NCI-H226 (cell line): ENCODE results near the gene SLC13A3.

ENCODE experiments used
- DNase-seq: peaks from one replicate; pipeline ENCODE4 v3.0.0-alpha.2; 2015

The SLC13A3 gene

DNA sequence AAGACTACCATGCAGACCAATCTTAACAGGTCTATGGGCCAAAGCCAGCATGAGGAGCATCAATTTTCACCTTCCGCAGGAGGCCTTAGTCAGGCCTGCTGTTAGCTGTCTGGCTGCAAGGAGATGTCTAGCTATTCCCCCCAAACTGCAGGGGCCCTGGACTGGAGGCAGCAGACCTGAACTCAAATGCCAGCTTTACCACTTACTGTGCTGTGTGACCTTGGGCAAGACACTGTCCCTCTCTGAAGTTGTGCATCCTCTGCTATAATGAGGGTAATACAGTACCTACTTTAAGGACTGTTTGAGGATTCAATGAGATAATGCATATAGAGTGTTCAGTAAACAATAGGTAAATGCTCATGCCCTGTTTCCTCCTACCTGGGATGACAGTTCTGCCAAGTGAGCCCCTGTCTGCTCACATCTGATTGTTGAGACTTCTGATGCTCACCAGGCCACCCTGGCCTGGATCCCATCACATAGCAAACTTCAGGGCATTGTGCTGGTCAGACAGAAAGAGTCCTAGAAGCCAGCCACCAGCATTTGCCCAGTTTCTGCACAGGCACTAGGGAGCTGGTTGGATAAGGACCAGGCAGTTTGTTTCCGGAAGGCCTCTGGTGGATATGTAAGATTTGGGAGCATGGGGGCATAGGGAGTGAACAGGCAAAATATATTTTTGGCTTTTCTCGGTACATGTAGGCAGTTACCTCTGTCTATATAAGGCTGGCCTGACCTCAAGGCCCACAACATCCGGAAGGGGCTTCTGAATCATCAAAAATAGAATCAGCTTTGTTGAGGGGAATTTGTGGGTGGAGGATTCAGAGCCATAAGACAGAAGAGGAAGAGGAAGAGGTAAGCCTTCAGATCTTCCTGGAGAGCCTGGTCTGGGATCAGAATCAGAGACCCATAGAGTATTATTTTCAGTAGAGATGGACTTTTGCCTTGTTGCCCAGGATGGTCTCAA is 98.5 kb downstream of the SLC13A3 start:
- no peak for DNase-seq

DNA sequence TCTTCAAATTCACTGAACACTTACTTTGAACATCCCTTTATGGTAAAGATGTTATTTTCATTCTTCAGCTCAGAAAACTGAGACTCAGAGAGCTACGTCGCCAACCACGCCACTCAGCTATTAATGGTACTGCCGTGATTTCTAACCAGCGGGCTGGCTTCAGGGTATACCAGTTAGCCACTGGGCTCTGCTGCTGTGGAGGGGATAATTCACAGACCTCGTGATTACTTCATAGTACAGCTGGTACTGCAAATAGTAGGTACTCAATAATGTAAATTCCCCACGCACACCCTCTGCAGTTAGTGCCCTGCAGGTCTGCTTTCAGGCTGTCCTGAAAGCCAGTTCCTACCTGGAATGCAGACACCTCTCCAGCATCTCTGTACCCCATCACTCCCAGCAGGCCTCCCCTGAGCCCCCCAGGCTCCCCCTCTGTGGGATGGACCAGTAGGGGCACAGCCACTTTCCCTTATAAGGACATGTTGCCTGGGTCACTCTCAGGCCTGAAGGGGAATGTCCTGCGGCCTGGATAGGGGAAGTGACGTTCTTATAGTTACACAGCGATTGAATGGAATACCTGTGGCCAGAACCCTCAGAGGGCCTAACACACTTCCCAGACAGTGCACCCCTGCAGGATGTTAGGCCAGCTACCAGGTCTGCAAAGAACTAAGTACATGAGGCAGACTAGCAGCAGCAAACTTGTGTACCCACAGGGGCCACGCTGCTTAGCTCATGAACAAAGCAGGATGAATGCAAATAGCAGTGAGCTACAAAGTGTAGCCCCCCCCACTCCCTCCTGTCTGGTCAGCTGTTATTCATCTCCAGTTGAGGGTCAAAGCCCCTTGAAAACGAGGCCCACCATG is 99.5 kb downstream of the SLC13A3 start:
- no peak for DNase-seq

DNA sequence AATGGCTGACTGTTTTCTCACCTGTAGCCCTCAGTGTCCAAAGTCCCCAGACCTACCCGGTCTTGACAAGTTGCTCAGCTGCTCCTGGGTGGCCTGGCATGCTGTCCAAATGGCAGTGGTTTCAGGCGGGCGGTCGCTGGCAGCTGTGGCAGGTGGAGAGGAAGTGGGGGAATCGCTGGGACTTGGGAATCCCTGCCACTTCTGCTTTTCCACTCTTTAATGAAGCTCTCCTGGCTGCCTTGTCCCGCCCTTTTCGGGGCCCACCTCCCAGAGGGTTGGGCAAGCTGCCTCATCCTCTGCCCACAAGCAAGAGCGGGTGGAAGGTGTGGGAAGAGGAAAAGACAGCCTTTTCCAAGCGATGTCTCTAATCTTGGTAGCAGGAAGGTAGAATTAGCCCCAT is 100.8 kb downstream of the SLC13A3 start, which contains the start of gene OCSTAMP:
TSS of gene OCSTAMP (minus strand) at position 194 of the 400 bp plus-strand sequence. CDS start at position 100, 94 bp downstream.
- DNase-seq, result no peak

DNA sequence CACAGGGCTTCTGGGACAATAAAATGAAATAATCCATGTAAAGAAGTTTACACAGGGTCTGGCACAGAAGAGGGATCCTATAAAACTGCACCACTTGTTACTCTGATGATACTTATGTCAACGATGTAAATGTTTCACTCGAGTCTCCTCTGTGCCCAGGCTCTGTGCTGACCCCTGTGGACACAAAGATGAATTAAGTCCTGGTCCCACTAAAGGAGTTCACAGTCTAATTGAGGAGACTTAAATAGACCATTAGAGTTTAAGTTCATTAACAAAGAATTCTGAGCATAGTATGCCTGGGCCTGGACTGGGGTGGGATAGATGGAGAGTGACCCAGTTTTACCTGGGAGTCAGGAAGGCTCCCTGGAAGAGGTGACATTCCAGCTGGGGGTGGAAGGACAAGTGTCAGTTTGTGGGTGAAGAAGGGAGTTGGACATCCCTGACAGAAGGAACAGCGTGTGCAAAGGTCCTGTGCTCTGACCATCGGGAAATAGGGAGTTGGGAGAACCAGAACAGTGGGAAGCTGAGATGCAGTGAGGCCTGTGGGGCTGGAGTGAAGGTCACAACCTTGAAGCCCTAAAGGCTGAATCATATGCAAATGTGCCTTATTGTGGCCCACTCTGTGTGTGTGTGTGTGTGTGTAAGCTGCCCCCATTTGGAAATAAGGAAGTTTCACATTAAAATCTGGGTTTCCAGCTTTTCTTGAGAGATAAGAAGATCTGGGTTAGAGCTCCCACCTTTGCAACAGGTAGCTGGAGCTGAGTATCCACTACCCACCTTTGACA is 101.9 kb downstream of the SLC13A3 start:
- DNase-seq, result no peak

DNA sequence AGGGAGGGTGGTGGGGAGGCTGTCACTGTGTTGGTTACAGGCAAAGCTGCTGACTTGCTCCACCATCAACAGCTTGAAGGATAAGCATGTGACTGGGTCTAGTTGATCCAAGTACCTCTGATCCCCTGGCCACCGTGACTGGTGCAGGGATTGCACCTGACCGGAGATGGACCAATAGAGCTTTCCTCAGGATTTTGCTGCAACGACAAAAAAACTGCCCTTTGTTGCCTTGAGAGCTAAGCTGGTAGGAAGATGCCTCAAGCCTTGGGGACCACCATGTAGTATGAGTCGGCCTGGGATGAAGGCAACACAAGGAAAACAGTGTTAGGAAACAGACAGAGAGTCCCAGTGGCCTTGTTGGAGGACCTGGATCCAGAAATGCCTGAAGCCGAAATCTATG is 102.6 kb downstream of the SLC13A3 start:
- DNase-seq, result no peak

DNA sequence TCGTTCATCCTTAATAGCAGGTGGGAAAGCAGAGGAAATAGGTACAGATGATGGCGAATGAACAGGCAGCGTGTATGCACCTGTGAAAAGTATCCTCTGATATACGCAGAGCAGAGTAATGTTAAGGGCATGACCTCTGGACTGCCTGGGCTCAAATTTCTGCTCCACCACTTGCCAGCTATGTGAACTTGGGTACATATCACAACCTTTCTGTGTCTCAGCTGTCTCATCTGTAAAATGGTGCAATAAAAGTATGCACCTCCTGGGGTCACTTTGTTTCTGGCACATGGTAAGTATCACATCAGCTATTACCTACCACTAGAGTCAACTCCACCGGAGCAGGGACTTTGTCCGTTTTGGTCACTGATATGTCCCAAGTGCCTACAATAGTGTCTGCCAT is 103.3 kb downstream of the SLC13A3 start:
- DNase-seq, result no peak

DNA sequence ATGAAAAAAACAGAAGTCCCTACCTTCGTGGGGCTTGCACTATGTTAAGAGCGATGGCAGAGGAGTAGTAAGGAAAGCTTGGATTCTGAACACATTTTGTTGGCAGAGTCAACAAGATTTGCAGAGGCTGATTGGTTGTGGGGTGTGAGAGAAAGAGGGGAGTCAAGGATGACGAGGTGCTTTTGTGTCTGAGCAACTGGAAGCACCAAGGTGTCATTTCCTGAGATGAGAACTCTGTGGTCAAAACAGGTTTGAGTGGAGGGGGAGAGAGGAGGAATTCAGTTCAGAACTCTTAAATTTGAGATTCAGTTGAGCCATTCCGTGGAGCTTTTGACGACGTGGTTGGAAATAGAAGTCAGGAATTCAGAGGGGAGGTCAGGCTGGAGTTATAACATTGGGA is 104.3 kb downstream of the SLC13A3 start:
- DNase-seq, result no peak

DNA sequence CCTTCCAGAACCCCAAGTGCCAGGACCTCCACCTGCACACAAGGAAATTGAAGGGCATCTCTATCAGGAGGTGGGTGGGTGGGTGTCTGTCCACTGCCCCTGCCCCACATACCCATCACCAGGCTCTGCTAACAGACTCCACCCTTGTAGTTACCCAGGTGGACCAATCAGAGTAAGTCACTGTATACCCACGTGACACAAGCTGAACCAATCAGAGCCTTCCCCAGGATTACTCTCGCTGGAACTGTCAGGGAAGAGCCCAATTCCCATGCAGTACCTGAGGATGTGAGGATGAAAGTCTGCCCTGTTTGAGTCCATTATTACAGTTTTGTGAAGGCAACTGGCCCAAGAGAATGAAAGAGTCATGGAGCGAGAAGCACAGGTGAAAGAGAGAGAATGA is 105.0 kb downstream of the SLC13A3 start:
- DNase-seq, result no peak

DNA sequence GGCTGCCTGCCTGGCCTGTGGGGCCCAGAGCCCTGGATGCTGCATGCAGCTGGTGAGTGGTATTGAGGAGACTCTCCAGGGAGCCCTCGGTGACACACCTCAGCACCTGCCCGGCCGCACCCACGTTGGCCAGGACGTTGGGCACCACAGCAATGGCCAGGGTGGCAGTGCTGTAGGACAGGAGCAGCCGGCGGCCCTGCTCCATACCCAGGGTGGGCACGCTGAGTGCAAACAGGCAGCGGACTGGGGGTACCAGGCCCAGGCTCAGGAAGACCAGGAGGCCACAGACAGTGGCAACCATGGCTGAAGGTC is 105.5 kb downstream of the SLC13A3 start:
- DNase-seq, result no peak

DNA sequence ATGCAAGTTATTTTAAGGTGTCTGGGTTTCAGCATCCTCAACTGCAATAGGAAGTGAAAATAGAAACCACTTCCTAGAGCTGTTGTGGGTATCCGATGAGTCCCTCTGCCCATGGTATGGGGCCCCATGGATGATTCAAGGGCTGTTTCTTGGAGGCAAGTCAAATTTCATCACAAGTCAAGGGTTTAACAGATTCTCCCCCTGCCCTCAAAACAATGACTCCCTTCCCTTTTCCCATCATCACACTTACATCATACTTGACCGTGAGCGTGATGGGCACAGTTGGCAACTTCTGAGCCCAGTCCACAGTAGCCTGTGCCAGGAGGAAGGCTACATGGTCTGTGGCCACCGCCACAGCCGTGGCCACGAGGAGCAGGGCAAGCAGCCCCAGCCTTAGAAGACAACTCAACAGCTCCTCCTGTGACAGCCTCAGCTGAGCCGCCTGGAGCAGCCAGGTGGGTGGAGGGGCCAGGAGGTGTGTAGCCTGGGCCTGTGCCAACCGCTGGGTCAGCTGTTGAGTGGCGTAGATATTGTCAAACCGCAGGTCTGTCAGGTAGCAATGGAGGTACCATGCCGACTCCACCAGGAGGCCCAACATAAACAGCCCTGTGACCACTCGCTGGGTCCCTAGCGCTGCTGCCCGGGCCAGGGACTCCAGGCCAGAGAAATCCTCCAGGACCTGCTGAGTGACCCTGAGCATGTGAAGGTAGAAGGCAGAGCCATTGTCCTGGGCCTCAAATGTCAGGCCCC is 106.0 kb downstream of the SLC13A3 start:
- no peak for DNase-seq

DNA sequence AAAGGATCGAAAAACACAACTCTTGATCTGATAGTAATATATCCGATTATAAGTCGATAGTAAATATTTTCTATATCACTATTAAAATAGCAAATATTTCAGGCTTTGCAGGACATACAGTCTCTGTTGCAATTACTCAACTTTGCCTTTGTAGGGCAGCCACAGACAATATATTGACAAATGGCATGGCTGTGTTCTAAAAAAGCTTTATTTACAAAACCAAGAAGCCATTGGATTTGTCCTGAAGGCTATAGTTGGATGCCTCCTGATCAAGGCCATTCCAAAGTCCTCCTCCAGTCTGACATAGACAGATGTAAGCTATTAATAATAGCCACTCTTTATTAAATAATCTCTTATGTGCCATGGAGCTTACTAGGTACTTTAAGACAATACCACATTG is 106.7 kb downstream of the SLC13A3 start:
- DNase-seq, result no peak

DNA sequence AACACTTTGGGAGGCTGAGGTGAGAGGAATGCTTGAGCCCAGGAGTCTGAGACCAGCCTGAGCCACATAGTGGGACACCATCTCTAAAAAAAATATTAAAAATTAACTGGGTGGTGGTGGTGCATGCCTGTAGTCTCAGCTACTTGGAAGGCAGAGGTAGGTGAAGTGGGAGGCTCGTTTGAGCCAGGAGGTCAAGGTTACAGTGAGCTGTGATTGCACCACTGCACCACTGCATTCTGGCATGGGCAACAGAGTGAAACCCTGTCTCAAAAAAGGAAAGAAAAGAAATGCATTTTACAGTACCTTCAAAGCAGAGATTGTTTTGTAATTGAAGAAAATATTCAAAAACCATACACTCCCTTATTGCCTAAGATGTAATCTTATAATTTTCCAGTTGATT is 107.3 kb downstream of the SLC13A3 start:
- no peak for DNase-seq

DNA sequence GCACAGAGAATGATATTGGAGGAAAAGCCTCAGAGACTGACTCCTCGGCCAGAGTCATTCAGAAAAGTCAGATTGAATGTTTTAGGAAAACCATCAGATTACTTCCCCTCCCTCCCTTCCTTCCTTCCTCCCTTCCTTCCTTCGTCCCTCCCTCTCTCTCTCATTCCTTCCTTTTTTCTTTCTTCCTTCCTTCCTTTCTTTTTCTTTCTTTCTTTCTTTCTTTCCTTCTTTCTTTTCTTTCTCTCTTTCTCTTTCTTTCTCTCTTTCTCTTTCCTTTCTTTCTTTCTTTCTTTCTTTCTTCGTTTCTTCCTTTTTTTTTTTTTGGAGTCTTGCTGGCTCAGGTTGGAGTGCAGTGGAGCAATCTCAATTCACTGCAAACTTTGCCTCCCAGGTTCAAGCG is 108.2 kb downstream of the SLC13A3 start:
- no peak for DNase-seq

DNA sequence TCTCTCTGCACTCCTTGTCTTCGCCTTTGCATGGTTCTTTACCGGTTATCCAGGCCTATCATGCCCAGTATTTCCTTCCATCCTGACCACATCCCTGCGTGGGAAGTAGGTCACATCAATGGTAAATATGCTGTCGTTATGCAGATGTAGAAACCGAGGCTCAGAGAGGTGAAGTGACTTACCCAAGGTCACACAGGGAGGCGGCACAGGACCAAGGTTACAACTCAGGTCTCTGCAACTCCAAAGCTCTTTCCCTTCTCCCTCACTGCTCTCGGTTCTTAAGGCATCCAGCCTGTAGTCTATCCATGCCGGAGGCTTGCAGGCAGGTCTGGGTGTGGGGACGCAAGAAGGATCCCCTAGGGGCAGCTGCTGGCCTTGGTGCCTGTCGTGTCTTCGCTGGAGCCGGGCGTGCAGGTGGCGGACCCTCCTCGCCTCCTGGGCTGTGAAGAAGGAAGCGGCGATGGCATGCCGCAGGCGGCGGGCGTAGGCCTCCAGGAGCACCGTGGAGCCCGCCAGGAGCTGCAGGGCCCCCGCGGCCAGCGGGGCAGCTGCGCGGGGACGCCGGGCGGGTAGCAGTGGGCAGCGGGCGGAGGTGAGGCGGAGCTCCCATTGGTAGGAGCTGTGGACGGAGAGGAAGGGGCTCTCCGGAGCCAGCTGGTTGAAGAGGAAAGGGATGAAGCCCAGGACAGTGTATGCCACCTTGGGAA is 109.9 kb downstream of the SLC13A3 start:
- no peak for DNase-seq

DNA sequence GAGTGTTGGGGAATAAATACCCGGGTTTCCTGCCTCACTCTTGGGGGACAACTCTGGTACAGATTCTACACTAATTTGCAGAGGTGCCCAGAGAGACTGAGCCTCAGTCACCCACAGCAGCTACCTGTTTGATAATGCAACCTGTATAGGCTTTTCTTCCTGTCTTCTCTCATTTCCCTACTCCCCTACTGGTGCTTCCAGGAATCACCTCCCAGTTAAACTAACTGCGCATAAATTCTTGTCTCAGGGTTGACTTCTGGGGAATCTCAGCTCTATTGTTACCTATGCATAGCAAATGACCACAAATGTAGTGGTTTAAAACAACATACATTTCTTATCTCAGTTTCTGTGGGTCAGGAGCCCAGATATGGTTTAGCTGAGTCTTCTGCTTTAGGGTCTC is 112.1 kb downstream of the SLC13A3 start:
- DNase-seq, result no peak

DNA sequence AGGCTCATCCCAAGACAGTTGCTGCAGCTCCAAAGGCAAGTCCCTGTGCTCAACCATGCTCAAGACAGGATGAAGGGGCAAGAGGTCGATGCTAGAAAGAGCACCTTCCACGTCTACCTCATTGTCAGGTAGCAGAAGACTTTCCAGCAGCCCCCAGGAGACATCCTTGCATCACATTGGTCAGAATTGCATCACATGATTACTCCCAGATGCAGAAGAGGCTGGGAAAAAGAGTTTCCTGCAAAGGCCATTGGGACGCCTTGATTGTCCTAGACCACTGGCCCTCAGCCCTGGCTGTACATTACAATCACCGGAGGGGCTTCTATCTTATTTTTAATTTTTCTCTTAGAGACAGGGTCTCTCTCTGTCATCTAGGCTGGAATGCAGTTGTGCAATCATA is 120.6 kb downstream of the SLC13A3 start:
- no peak for DNase-seq

DNA sequence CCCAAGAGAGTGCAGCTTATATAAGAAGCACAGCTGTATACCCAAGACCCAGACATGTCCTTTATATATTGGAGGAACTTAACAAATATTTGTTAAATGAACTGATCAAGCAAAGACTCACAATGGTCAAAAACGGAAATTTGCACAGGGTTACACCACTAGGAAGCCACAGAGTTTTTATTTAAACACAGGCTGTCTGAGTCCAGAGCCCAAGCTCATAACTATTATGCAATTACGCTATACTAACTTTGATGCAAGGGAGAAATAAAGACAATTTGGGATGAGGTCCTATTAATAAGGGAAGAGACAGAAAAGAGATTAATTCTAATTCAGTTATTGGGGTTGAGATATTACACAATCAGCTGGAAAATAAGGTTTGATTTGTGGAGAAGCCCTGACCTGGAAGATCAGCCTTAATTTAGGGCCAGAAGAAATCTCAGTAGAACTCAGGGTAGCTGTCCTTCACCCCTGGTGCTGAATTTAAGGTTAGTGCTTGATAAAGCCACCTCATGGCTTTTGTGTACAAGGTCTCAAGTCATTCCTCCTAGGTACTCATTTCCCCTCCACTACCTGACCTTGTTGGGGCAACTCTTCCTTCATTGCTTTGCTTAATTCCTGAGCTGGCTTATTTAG is 127.4 kb downstream of the SLC13A3 start:
- no peak for DNase-seq

DNA sequence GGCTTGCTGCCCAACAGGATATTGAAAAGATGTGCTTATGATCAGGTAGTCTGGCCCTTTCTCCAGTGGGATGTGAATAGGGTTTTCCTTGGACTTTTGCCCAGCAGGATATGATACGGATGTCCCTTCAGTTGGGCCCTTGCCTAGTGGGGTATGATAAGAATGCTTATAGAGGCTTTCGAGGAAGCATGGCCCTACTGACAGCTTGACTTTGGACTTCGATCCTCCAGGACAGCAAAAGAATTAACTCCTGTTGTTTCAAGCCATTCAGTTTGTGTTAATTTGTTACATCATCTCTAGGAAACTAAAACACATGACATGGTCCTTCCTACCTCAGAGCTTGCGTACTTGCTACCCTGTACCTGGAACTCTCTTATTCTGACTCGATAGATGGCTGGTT is 128.2 kb downstream of the SLC13A3 start:
- no peak for DNase-seq

DNA sequence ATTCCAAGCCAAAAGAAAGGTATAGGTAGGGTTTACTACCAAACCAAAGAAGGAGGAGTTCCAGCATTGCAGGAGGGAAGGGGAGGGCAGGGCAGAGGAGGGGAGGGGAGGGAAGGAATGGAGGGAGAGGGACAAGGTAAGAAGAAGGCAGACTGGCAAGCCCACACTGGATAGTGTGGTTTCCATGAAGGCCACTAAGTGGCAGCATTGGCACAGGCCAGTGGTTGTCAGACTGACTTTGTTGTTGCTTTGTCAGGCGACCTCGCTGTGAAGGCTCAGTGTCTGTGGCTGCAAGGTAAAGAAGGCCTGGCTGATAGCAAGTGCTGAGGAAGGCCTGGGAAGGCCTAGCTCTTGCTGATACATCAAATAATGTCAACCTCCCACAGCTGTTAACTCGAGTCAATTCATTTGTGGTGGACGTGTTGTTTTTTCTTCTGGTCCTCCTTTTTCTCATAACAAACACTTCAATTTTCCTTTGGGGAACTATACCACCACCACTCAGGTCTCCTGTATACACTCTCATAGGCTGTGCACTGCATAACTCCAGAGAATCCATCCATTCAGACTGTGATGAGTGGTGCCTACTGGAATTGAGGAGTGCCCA is 130.2 kb downstream of the SLC13A3 start:
- DNase-seq, result peak; percentile 29

DNA sequence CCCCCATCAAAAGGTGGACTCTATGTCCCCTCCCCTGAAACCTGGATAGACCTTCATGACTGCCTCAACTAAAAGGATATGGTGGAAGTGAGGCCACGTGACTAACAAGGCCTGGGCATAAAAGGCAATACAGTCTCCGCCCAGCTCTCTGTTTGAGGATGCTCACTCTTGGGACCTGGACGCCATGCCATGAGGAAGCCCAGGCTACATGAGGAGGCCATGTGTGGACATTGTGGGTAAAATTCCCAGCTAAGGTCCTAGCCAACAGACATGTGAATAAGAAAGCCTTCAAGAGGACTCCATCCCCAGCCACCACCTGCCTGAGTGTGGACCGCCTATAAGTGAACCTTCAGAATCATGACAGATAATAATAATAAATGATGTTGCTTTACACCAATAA is 130.7 kb downstream of the SLC13A3 start:
- DNase-seq, result no peak
